ENCODE data around the gene SIN3B.

The SIN3B gene

GRCh38 chr19:16897856-16898161 is 68.6 kb downstream of the SIN3B start:
- H3K36me3 ChIP-seq (ENCODE audit: control insufficient read depth, insufficient read depth, low read length): no peaks in the 10 kb centered on the region
- peak overlapping the region; percentile 88 for H3K4me2 ChIP-seq (ENCODE audit: low read length)
- TF ChIP-seq, protein P1, sequence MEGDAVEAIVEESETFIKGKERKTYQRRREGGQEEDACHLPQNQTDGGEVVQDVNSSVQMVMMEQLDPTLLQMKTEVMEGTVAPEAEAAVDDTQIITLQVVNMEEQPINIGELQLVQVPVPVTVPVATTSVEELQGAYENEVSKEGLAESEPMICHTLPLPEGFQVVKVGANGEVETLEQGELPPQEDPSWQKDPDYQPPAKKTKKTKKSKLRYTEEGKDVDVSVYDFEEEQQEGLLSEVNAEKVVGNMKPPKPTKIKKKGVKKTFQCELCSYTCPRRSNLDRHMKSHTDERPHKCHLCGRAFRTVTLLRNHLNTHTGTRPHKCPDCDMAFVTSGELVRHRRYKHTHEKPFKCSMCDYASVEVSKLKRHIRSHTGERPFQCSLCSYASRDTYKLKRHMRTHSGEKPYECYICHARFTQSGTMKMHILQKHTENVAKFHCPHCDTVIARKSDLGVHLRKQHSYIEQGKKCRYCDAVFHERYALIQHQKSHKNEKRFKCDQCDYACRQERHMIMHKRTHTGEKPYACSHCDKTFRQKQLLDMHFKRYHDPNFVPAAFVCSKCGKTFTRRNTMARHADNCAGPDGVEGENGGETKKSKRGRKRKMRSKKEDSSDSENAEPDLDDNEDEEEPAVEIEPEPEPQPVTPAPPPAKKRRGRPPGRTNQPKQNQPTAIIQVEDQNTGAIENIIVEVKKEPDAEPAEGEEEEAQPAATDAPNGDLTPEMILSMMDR (IDR thresholded peaks at IDR 0.05): no peak
- no peaks in the 10 kb centered on the region for H3K9me3 ChIP-seq (ENCODE audit: control insufficient read depth, low read length)
- no peak overlapping the region for H3K9ac ChIP-seq
- H3K79me2 ChIP-seq: no peaks in the 10 kb centered on the region
- no peaks in the 10 kb centered on the region for H3K27me3 ChIP-seq (ENCODE audit: control insufficient read depth, insufficient read depth, low read length)
- H2AFZ ChIP-seq: peak overlapping the region; percentile 88
- peaks cover 2% of the 10 kb centered on the region for H3K4me1 ChIP-seq
- H3K27ac ChIP-seq: no peak overlapping the region
- H3K4me3 ChIP-seq (ENCODE audit: low read depth, low read length): peak overlapping the region; percentile 78

DNA sequence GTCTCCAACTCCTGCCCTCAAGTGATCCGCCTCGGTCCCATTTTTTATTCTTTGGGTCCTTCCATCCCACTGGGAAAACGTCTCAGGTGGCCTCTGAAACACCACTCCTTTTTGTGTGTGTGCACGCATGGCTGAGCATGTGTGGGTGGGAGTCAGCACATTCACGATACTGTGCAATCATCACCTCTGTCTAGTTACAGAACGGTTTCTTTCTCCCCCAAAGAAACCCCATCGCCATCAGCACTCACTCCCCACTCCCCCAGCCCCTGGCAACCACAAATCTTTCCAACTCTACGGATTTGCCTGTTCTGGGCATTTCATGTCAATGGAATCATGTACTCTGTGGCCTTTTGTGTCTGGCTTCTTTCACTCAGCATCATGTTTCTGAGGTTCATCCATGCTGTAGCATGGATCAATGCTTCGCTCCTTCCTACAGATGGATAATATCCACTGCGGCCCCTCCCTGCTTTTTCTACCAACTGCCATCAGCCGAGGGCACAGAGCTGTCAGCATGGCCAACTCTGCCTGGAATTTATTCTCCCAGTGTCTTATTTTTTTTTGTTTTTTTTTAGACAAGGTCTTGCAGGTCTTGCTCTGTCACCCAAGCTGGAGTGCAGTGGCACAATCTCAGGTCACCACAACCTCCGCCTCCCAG is 69.3 kb downstream of the SIN3B start:
- TF ChIP-seq, protein P1 (IDR thresholded peaks at IDR 0.05): no peak
- Histone ChIP-seq H3K9ac (no peak overlapping the region), H3K79me2 (no peaks in the 10 kb centered on the region), H3K4me2 (ENCODE audit: low read length) (no peak overlapping the region), H3K36me3 (ENCODE audit: control insufficient read depth, insufficient read depth, low read length) (no peaks in the 10 kb centered on the region), H3K4me3 (ENCODE audit: low read depth, low read length) (no peak overlapping the region), H3K9me3 (ENCODE audit: control insufficient read depth, low read length) (no peaks in the 10 kb centered on the region), H3K27ac (no peak overlapping the region), H3K4me1 (peaks cover 2% of the 10 kb centered on the region), H2AFZ (no peak overlapping the region), H3K27me3 (ENCODE audit: control insufficient read depth, insufficient read depth, low read length) (no peaks in the 10 kb centered on the region)

DNA sequence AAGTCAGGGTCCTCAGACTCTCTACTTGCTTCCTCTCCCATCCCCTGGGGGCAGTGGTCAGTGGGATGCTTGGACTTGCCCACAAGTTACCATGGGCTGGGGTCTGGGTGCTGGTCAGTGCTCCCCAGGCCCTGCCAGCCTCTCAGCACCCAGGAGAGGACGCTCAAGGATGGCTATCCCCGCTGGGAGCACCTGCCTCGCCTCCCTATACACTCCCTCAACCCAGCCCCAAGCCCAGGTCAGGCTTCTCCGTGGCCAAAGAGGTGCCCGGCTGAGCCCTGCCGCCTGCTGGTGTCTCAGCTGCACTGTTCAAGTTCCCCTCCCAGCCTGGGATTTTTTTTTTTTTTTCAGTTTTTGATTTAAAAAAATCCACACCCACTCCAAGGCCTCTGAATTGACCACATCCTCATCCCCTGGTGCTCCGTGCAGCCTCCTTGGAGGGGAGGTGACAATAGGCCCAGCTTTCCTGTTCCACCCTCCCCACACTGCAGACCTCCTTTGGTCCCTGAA is 70.4 kb downstream of the SIN3B start:
- no peak overlapping the region for H3K4me2 ChIP-seq (ENCODE audit: low read length)
- no peaks in the 10 kb centered on the region for H3K79me2 ChIP-seq
- H3K27ac ChIP-seq: no peak overlapping the region
- H3K4me1 ChIP-seq: peaks cover 2% of the 10 kb centered on the region
- TF ChIP-seq, protein P1 (IDR thresholded peaks at IDR 0.05): peak; percentile 36
- no peaks in the 10 kb centered on the region for H3K9me3 ChIP-seq (ENCODE audit: control insufficient read depth, low read length)
- H3K36me3 ChIP-seq (ENCODE audit: control insufficient read depth, insufficient read depth, low read length): no peaks in the 10 kb centered on the region
- no peak overlapping the region for H3K4me3 ChIP-seq (ENCODE audit: low read depth, low read length)
- H3K9ac ChIP-seq: no peak overlapping the region
- no peaks in the 10 kb centered on the region for H3K27me3 ChIP-seq (ENCODE audit: control insufficient read depth, insufficient read depth, low read length)
- H2AFZ ChIP-seq: no peak overlapping the region

DNA sequence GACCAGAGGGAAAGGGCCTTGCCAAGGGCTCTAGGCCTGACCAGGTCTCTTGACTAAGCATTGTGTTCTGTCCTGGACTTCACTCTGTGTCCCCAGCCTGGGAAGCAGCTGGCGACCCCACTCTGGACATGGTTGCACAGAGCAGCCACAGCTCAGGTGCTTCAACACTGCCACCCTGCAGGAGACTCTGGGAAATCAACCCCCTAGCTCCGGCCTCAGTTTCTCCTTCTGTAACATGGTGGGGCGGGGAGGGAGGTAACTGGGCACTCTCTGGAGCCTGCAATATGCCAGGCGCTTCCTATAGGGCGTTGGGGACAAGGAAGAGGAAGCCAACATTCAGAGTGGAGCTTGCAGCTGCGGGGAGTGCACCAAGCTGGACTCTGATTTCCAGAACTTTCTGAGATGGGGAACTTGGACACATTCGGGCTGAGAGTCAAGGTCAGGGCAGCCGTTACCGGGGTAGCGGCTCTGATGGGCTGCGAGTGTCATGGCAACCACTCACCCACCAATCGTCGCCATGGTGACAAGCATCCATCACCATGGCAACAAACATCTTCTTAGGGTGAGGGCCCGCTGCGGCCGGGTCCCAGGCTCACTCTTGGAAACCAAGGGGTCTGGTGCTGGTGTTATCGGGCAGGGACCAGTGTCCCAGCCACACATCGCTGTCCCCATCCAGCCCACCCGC is 72.4 kb downstream of the SIN3B start:
- Histone ChIP-seq H3K27me3 (ENCODE audit: control insufficient read depth, insufficient read depth, low read length) (no peaks in the 10 kb centered on the region), H3K9ac (no peak overlapping the region), H3K4me2 (ENCODE audit: low read length) (no peak overlapping the region), H3K4me3 (ENCODE audit: low read depth, low read length) (no peak overlapping the region), H3K36me3 (ENCODE audit: control insufficient read depth, insufficient read depth, low read length) (no peaks in the 10 kb centered on the region), H3K9me3 (ENCODE audit: control insufficient read depth, low read length) (no peaks in the 10 kb centered on the region), H3K4me1 (no peaks in the 10 kb centered on the region), H3K27ac (no peak overlapping the region), H2AFZ (no peak overlapping the region), H3K79me2 (no peaks in the 10 kb centered on the region)
- TF ChIP-seq, protein P1 (IDR thresholded peaks at IDR 0.05): no peak

Measured in parathyroid adenoma (tissue), 2 donors.